ENCODE measurements around the gene ZNF862.

- TF ChIP-seq CTCF (conservative IDR thresholded peaks at IDR 0.05; ENCODE audit: low read depth in 2 of 2) (no peak), REST (IDR thresholded peaks at IDR 0.05; ENCODE audit: unreplicated experiment) (no peak), ZNF331 (CRISPR knock-in tag; IDR thresholded peaks at IDR 0.05; ENCODE audit: low read depth) (no peak), POLR2AphosphoS5 (IDR thresholded peaks at IDR 0.05; ENCODE audit: low read depth) (no peak), EZH2 (IDR thresholded peaks at IDR 0.05; ENCODE audit: low read depth, unreplicated experiment) (no peak), JUNB (IDR thresholded peaks at IDR 0.05; ENCODE audit: unreplicated experiment) (no peak), EZH2phosphoT487 (IDR thresholded peaks at IDR 0.05; ENCODE audit: unreplicated experiment) (no peak), NANOG (IDR thresholded peaks at IDR 0.05; ENCODE audit: borderline replicate concordance) (no peak), STAT1 (IDR thresholded peaks at IDR 0.05; ENCODE audit: unreplicated experiment) (no peak), CREB1 (CRISPR knock-in tag; IDR thresholded peaks at IDR 0.05; ENCODE audit: low read depth) (no peak), ETS1 (IDR thresholded peaks at IDR 0.05) (no peak), ZNF114 (CRISPR knock-in tag; IDR thresholded peaks at IDR 0.05) (no peak)
- TF ChIP-seq, protein P1, sequence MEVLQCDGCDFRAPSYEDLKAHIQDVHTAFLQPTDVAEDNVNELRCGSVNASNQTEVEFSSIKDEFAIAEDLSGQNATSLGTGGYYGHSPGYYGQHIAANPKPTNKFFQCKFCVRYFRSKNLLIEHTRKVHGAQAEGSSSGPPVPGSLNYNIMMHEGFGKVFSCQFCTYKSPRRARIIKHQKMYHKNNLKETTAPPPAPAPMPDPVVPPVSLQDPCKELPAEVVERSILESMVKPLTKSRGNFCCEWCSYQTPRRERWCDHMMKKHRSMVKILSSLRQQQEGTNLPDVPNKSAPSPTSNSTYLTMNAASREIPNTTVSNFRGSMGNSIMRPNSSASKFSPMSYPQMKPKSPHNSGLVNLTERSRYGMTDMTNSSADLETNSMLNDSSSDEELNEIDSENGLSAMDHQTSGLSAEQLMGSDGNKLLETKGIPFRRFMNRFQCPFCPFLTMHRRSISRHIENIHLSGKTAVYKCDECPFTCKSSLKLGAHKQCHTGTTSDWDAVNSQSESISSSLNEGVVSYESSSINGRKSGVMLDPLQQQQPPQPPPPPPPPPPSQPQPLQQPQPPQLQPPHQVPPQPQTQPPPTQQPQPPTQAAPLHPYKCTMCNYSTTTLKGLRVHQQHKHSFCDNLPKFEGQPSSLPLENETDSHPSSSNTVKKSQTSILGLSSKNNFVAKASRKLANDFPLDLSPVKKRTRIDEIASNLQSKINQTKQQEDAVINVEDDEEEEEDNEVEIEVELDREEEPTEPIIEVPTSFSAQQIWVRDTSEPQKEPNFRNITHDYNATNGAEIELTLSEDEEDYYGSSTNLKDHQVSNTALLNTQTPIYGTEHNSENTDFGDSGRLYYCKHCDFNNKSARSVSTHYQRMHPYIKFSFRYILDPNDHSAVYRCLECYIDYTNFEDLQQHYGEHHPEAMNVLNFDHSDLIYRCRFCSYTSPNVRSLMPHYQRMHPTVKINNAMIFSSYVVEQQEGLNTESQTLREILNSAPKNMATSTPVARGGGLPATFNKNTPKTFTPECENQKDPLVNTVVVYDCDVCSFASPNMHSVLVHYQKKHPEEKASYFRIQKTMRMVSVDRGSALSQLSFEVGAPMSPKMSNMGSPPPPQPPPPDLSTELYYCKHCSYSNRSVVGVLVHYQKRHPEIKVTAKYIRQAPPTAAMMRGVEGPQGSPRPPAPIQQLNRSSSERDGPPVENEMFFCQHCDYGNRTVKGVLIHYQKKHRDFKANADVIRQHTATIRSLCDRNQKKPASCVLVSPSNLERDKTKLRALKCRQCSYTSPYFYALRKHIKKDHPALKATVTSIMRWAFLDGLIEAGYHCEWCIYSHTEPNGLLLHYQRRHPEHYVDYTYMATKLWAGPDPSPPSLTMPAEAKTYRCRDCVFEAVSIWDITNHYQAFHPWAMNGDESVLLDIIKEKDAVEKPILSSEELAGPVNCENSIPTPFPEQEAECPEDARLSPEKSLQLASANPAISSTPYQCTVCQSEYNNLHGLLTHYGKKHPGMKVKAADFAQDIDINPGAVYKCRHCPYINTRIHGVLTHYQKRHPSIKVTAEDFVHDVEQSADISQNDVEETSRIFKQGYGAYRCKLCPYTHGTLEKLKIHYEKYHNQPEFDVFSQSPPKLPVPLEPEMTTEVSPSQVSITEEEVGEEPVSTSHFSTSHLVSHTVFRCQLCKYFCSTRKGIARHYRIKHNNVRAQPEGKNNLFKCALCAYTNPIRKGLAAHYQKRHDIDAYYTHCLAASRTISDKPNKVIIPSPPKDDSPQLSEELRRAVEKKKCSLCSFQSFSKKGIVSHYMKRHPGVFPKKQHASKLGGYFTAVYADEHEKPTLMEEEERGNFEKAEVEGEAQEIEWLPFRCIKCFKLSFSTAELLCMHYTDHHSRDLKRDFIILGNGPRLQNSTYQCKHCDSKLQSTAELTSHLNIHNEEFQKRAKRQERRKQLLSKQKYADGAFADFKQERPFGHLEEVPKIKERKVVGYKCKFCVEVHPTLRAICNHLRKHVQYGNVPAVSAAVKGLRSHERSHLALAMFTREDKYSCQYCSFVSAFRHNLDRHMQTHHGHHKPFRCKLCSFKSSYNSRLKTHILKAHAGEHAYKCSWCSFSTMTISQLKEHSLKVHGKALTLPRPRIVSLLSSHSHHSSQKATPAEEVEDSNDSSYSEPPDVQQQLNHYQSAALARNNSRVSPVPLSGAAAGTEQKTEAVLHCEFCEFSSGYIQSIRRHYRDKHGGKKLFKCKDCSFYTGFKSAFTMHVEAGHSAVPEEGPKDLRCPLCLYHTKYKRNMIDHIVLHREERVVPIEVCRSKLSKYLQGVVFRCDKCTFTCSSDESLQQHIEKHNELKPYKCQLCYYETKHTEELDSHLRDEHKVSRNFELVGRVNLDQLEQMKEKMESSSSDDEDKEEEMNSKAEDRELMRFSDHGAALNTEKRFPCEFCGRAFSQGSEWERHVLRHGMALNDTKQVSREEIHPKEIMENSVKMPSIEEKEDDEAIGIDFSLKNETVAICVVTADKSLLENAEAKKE (CRISPR knock-in tag; IDR thresholded peaks at IDR 0.05), result no peak
Measured at GRCh38 chr7:149886018-149886415, 47.8 kb downstream of the ZNF862 start.
